Gastroesophageal sphincter (tissue), 4 donors: ENCODE data around the gene SIRT4. TPM values are rescaled to one million over a fixed set of nuclear protein-coding genes. Genes with fewer than 3 reads are reported as not detected.
"Not testable (repeated sequence)": the region's sequence is repeated elsewhere in the genome, so short reads cannot be mapped to it uniquely, and the experiment has no call there.

ENCODE experiments used
- ATAC-seq: fragments of 150-250 bp; one replicate; pipeline ENCODE4 v1.9.1; 2016; ENCODE audit warnings: mild to moderate bottlenecking, moderate library complexity
- H3K27ac ChIP-seq, 4 donors: fragments of 200-600 bp; sonication (generic) in 3 of 4; 1 replicate in 3 of 4; 2 replicates in 1 of 4; pipeline ENCODE4 v1.5.1; 2016 to 2019
- H3K27me3 ChIP-seq: fragments of 200-600 bp; sonication (generic); one replicate; pipeline ENCODE4 v1.5.1; 2019
- H3K36me3 ChIP-seq, 2 donors: fragments of 200-600 bp; sonication (generic); one replicate each; pipeline ENCODE4 v1.5.1; 2019; ENCODE audit warnings: control low read depth in 1 of 2
- H3K4me1 ChIP-seq, 3 donors: fragments of 200-600 bp; sonication (generic); 1 replicate in 2 of 3; 2 replicates in 1 of 3; pipeline ENCODE4 v1.5.1; 2016 to 2019; ENCODE audit warnings: control low read depth in 2 of 3
- H3K4me3 ChIP-seq, 2 donors: fragments of 200-600 bp; sonication (generic); one replicate each; pipeline ENCODE4 v1.5.1; 2019; ENCODE audit warnings: mild to moderate bottlenecking in 1 of 2, moderate library complexity in 1 of 2
- H3K9me3 ChIP-seq, 3 donors: fragments of 200-600 bp; sonication (generic); one replicate each; pipeline ENCODE4 v1.5.1; 2017 to 2019; ENCODE audit warnings: control low read depth in 2 of 3
- CTCF ChIP-seq, 4 experiments: fragments of 200-600 bp in 2 of 4; fragments of 450-650 bp in 2 of 4; sonication (generic) in 1 of 4; IDR thresholded peaks; one replicate each; pipeline ENCODE4 v1.5.1; 2017 to 2019; ENCODE audit warnings: antibody characterized with exemption in 4 of 4, mild to moderate bottlenecking in 2 of 4, moderate library complexity in 2 of 4
- EP300 ChIP-seq: sonication (generic); formaldehyde crosslinking; IDR thresholded peaks from one replicate; pipeline ENCODE4 v1.6.1; 2017; ENCODE audit warnings: antibody characterized with exemption, mild to moderate bottlenecking
- POLR2A ChIP-seq, 2 donors: fragments of 450-650 bp; IDR thresholded peaks; one replicate each; pipeline ENCODE4 v1.6.1; 2017; ENCODE audit warnings: antibody characterized with exemption in 2 of 2, mild to moderate bottlenecking in 2 of 2, moderate library complexity in 1 of 2
- POLR2AphosphoS5 ChIP-seq: sonication (generic); formaldehyde crosslinking; IDR thresholded peaks from one replicate; pipeline ENCODE4 v1.6.1; 2017; ENCODE audit warnings: antibody characterized with exemption
- WGBS, 2 donors: methylation state at CpG; one replicate each; pipeline ENCODE4 v1.1.5; 2018; ENCODE audit warnings: low coverage in 1 of 2; 5-methylcytosine and 5-hydroxymethylcytosine counted together
- total RNA-seq, 4 donors: library from RNA; depleted of rRNA; stranded (reverse); fragments of >200 nt; gene quantifications; one replicate each; pipeline ENCODE4 v1.1.0, GENCODE V29; 2016

SIRT4 gene
- total RNA-seq, 4 donors from 2014 or later = 0.67 to 3.9 (median 3.7) TPM

- H3K4me3 ChIP-seq = no peak overlapping the region
- no peaks in the 10 kb centered on the region for H3K36me3 ChIP-seq
- TF ChIP-seq POLR2A (IDR thresholded peaks at IDR 0.05) (no peak), CTCF (IDR thresholded peaks at IDR 0.05) (no peak), POLR2AphosphoS5 (no peak), EP300 (no peak)
- H3K27me3 ChIP-seq = no peaks in the 10 kb centered on the region
- peaks cover 0 to 12% (median 2%) of the 10 kb centered on the region in 3 donors for H3K4me1 ChIP-seq
- H3K27ac ChIP-seq = no peak overlapping the region
- H3K9me3 ChIP-seq = no peaks in the 10 kb centered on the region
- WGBS, 2 donors = 76 to 80% methylated on average over 3 to 4 of the region's 4 CpGs
- no peak for ATAC-seq
These were observed 26.1 kb downstream of the SIRT4 start for GRCh38 chr12:120328228-120328627.

DNA sequence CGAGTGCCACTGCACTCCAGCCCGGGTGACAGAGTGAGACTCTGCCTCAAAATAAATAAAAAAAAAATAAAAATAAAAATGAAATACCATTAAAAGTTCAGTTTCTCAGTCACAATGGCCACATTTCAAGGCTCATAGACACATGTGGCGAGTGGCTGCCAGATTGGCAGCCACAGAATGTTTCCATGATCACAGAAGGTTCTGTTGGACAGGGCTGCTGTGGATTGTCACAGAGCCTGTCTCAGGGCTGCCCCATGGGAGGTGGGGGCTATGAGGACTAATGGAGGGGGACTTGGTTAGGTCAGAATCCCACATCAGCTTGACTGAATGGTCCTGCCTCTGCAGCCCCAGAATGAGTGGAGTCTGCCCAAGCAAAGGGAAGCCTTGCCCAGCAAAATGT, 29.3 kb downstream of the SIRT4 start:
- Histone ChIP-seq H3K4me3 (no peak overlapping the region), H3K4me1 (no peaks in the 10 kb centered on the region), H3K36me3 (no peaks in the 10 kb centered on the region), H3K27ac (no peak overlapping the region), H3K9me3 (no peaks in the 10 kb centered on the region), H3K27me3 (no peaks in the 10 kb centered on the region)
- no peak for ATAC-seq
- TF ChIP-seq CTCF (IDR thresholded peaks at IDR 0.05) (no peak), POLR2A (IDR thresholded peaks at IDR 0.05) (no peak), EP300 (no peak), POLR2AphosphoS5 (no peak)
- 53% methylated on average over 3 of the region's 3 CpGs; no CpG with 5 or more reads in 1 of the 2 donors for WGBS, 2 donors

GRCh38 chr12:120332041-120332440, 29.9 kb downstream of the SIRT4 start:
- no peak for ATAC-seq
- H3K4me1 ChIP-seq = no peaks in the 10 kb centered on the region
- no peak overlapping the region for H3K27ac ChIP-seq
- whole genome bisulfite sequencing, 2 donors = 63 to 86% methylated on average over 3 of the region's 5 CpGs
- no peak for TF ChIP-seq EP300
- no peak overlapping the region for H3K4me3 ChIP-seq
- H3K36me3 ChIP-seq = no peaks in the 10 kb centered on the region
- H3K27me3 ChIP-seq = no peaks in the 10 kb centered on the region
- no peaks in the 10 kb centered on the region for H3K9me3 ChIP-seq

GRCh38 chr12:120332523-120332922, 30.4 kb downstream of the SIRT4 start:
- TF ChIP-seq POLR2AphosphoS5 = no peak
- no peak for TF ChIP-seq POLR2A (IDR thresholded peaks at IDR 0.05)
- TF ChIP-seq EP300 = no peak
- no peak for TF ChIP-seq CTCF (IDR thresholded peaks at IDR 0.05)
- Histone ChIP-seq H3K36me3 (no peaks in the 10 kb centered on the region), H3K9me3 (no peaks in the 10 kb centered on the region), H3K4me1 (no peaks in the 10 kb centered on the region), H3K27me3 (no peaks in the 10 kb centered on the region), H3K4me3 (no peak overlapping the region), H3K27ac (no peak overlapping the region)
- WGBS, 2 donors = 100% methylated on average over 3 of the region's 7 CpGs
- no peak for ATAC-seq

DNA sequence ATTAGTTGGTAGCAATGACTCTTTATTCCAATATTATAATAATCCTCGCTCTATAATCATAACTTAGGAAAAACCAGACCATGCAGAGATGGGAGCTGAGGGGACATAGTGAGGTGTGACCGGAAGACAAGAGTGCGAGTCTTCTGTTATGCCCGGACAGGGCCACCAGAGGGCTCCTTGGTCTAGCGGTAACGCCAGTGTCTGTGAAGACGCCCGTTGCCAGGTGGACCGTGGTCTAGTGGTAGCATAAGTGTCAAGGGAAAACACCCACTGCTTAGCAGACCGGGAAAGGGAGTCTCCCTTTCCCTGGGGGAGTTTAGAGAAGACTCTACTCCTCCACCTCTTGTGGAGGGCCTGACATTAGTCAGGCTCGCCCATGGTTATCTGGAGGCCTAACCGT, 33.3 kb downstream of the SIRT4 start:
- H3K27me3 ChIP-seq, H3K4me3 ChIP-seq, ATAC-seq, H3K27ac ChIP-seq, H3K36me3 ChIP-seq, H3K4me1 ChIP-seq, H3K9me3 ChIP-seq: not testable (repeated sequence)
- TF ChIP-seq CTCF (IDR thresholded peaks at IDR 0.05) = peak in 3 of 4 experiments; percentile 51 to 66 (median 65)
- WGBS, 2 donors = 6 to 24% methylated on average over 6 to 11 of the region's 12 CpGs

DNA sequence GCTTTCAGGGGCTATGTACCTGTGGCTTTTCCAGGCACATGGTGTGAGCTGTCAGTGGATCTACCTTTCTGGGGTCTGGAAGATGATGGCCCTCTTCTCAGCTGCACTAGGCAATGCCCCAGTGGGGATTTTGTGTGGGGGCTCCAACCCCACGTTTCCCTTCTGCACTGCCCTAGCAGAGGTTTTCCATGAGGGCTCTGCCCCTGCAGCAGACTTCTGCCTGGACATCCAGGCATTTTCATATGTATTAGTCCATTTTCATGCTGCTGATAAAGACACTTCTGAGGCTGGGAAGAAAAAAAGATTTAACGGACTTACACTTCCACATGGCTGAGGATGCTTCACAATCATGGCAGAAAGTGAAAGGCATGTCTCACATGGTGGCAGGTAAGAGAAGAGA, 34.3 kb downstream of the SIRT4 start:
- not testable (repeated sequence) for H3K27ac ChIP-seq, H3K4me1 ChIP-seq, ATAC-seq, H3K4me3 ChIP-seq, H3K36me3 ChIP-seq, H3K9me3 ChIP-seq, H3K27me3 ChIP-seq
- 83 to 100% methylated on average over 2 of the region's 2 CpGs for WGBS, 2 donors
